ENCODE results near the gene DHRS3.

DHRS3 gene

DNA sequence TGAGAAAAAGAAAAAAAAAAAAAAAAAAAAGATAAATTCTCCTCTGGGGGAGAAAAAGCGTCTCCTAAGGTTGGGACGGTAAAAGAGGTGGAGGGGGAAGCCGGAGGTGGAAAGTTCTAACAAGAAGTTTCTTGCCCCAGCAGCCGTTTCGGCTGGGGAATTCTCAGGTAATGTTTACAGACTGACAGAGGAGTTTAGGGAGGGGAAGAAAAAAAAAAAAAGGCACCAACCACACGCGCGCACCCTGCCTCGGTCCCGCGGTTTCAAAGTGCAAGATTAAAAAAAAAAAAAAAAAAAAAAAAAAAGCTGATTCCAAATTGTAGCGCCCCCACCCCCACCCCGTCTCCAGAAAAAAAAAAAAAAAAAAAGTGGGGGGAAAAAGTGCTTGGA lies 504 bp downstream of the DHRS3 start:
- no peak for DNase-seq (ENCODE audit: low read depth in 2 of 2)

DNA sequence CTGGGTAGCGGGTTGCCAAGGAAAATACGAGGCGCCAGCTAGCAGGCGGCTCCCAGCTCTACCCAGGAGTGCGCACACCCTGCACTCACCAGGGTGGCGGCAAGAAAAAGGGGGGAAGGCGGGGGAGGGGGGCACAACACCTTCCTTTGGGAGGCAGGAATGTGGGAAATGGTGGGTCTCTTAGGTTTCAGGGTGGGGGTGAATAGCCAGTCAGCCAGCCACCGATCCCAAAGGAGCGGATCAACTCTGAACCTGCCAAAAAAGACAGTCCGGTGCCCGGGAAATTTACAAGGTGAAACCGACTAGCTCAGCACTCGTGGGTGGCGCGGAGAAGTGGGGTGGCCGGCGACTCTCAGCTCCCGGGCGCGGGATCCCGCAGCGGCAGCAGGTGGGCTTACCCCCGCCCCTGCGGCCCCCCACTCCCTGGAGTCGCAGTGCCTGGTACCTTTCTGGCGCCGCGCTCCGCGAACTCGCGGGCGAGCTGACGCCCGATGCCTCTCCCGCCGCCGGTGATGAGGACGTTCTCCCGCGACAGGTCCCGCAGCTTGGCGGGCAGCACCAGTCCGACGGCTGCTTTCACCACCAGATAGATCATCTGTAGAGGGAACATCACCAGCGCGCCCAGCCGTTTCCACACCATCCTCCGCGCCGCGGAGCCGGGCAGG lies 1.2 kb downstream of the DHRS3 start:
- DNase-seq (ENCODE audit: low read depth in 2 of 2): no peak

DNA sequence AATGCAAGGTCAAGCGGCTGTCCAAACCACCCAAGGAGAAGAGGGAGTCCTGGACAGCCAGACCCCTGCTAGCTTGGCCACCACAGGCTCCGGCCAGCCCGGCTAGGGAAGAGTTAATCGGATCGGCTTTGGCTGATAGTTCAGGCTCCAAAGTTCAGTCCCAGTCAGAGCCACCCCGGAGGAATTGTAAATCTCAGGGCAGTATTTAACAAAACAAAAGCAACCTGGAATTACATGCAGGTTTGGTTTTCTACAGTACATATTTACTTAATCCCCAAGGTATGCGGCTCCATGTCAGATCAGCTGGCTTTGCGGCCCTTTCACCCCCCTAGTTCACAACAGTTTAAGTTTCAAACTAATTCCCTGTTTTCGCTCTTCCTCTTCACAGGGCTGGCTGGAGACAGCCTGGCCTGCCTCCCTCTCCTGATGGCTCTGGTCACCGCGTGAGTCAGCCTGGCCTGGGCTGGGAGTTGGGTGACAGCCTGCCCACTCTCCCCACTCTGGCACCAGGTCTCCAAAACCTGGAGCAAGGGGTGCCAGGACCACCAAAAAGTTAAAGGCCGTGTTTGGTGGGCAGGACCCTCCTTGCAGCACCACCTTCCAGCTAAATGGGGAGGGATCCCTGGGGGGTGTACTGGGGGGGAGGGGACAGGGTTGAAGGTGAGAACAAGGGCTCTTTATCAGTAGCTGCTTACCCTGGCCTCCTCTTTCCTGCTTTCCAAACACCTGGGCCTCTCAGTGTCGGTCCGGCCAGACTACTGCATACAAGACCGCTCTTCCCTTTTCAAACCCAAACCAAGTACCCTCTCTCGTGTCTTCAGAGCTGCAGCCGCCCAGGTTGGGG lies 1.9 kb downstream of the DHRS3 start:
- DNase-seq (ENCODE audit: low read depth in 2 of 2): no peak

DNA sequence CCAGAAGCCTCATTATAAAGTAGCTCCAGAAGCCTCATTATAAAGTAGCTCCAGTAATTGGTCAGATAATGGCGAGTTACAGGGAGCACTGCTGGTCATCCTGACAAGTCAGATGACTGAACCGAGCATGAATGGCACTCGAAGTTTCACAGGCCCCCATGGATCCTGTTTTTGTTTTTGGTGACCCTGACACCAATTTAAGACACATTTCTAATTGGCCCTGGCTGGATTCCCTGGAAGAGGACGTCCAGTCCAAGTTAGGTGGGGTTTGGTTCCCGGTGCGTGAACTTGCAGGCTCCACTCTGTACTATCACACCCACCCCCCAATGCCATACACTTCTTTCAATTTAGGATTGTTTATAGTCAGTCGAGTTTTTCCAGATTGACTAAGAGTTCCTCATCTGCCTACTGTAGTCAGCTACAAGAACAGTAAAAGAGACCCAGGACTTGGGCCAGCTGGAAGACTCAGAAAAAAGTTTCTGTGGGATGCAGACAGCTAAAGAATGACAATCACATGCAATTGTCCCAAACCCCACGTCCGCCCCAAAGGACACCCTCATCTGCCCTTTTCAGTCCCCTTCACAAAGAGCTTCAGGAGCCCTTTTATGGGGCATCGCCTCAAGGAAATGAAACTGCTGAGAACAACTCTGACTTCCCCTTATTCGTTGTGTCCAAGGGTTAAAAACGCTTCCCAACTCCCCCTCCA lies 2.7 kb downstream of the DHRS3 start:
- no peak for DNase-seq (ENCODE audit: low read depth in 2 of 2)

DNA sequence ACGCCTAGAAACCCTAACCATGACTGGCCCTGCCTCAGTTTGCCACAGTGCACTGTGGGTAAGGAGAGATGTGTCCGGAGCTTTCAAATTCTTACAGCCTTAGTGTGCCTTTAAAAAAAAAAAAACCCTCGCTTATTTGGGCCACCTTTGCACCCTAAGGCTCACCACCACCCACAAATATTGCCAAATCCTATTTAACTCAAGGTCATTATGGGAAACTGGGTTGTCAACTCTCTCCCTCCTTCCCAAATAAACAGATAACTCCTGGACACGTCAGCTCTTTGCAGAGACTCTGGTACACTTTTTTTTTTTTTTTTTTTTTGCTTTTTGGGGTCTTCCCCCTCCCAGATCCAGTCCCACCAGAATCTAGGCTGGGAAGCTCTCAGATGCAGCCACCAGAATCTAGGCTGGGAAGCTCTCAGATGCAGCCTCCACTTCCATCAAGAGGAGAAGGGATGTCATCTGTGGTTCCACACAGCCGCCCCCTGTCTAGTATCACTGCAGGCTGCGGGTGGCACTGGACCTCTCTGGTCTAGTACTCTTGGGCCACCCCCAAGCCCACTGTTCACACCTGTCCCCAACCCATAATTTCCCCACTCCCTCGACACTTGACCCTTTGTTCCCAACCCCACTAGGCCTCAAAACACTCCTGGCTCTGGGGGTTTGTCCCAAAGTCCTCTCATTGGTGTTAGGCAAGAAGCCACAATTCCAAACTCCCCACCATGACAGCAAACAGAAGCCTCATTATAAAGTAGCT lies 3.4 kb downstream of the DHRS3 start:
- no peak for DNase-seq (ENCODE audit: low read depth in 2 of 2)

DNA sequence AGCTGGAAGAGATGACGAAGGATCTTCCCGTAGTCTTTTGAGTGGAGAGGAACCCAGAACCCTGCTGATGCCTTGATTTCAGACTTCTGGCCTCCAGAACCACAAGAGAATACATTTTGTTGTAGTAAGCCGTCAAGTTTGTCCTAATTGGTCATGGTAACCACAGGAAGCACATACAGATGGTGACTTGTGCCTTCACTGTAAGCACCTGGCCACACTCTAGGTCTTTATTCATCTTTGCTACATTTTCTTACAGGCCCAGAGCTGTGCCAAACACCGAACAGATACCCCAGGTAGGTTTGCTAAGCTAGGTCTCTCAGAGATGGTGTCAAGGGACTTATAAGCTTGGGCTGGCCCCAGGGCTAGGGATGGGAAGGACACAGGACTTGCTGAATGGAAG lies 4.8 kb downstream of the DHRS3 start:
- DNase-seq (ENCODE audit: low read depth in 2 of 2): no peak

DNA sequence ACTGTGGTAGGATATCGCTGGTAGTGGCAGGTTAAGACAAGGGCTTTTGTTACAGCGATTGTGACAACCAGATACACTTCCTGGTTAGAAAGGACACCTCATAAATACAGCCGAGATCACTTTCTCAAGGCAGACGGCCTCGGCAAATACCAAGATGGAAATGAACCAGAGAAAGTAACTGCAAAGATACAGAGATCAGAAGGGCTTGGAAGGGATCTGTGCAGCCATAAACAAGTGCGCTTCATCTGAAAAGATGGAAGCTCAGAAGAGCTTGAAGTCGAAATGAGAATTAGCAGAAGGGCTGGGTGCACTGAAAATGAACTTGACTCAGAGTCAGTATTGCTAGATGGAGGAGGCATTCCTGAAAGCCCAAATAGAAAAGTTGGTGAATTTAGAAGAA lies 7.1 kb downstream of the DHRS3 start:
- no peak for DNase-seq (ENCODE audit: low read depth in 2 of 2)

DNA sequence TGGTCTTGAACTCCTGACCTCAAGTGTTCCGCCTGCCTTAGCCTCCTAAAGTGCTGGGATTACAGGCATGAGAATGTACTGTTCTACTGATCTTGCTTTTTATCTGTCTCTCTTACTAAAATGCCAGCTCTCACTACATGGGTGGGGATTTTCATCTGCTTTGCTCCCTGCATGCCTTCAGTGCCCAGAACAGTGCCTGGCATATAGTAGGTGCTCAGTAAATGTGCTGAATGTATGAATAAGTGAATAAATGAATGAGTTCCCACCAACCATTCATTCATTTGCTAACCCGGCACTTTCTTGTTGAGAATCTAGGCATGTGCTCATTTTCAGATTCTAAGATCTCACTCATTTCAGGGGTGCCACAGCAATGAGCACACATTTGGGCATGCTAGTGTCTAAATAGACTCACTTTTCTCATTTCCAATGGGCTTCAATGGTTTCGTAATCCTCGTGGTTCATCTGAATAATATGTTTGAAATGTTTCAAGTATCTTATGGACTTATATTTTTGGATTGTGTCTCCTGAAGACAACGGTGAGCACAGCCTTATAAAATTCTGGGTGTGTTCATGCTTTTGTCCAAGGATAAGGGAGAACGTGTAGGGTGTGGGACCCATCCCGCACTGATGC lies 7.6 kb downstream of the DHRS3 start:
- no peak for DNase-seq (ENCODE audit: low read depth in 2 of 2)

DNA sequence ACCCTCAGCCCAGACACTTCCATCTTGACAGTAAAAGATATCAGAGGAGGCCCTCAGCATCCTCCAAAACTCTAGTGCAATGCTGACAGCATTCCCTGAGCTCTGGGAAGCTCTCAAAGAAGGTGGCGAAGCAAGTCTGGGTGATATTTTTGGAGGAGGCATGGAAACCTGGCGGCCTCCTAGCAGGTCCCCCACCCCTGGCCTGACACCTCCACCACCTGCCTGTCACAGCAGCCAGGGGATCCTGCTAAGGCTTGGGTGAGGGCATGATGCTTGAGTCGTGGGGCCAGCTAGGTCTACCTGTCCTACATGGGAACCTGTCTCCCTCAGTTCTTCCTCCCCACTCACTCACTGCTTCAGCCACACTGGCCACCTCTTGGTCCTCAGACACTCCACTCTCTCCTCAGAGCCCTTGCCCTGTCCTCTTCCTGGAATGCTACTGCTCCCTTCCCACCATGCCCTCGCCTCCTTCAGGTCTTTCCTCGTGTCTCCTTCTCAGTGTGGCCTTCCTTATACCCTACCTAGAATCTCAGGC lies 8.5 kb downstream of the DHRS3 start:
- DNase-seq (ENCODE audit: low read depth in 2 of 2): no peak

DNA sequence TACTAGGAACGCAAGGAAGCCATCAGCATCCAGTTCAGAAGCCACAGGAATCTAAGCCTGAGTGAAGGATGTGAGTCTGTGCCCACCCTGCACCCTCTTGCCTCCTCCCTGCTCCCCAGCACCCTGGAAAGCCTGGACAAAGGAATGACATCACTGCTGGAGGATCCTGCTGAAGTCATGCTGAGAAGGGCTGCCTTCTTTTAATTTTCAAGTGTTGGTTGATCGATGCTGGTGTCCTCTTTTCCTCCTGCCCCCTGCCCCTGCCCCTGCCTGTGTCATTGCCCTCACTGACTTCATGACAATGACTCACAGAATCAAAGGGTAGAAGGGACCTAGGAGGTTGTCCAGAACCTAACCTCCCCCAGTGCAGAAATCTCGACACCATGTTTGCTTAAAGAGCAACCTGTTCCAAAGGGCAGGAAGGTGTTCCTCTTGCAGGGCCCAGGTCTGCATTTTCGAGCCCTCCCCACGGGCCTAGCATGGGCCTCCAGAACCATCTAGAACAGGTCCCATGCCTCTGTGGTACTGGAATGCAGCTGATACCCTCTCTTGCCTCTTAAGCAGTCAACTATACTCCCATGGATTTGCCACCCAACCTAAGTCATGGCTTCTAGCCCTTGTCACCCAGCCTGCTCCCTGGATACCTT lies 9.6 kb downstream of the DHRS3 start:
- DNase-seq (ENCODE audit: low read depth in 2 of 2): no peak

DNA sequence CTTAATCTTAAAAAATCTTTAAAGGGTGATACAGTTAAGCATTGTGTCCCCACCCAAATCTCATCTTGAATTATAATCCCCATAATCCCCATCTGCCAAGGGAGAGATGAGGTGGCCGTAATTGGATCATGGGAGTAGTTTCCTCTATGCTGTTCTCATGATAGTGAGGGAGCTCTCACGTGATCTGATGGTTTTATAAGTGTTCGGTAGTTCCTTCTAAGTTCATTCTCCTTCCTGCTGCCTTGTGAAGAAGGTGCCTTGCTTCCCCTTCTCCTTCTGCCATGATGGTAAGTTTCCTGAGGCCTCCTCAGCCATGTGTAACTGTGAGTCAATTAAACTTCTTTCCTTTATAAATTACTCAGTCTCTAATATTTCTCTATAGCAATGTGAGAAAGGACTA lies 10.7 kb downstream of the DHRS3 start:
- no peak for DNase-seq (ENCODE audit: low read depth in 2 of 2)

DNA sequence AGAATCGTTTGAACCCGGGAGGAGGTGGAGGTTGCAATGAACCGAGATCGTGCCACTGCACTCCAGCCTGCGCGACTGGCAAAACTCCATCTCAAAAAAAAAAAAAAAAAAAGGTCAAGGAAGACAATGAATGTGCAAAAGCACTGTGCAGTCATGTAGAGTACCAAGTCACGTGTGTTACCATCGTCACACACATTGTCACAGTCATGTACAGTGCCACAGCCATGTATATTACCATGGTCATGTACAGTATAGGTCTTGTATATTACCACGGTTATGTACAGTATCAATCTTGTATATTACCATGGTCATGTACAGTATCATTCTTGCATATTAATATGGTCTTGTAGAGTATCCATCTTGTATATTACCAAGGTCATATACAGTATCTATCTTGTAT lies 13.0 kb downstream of the DHRS3 start:
- no peak for DNase-seq (ENCODE audit: low read depth in 2 of 2)

DNA sequence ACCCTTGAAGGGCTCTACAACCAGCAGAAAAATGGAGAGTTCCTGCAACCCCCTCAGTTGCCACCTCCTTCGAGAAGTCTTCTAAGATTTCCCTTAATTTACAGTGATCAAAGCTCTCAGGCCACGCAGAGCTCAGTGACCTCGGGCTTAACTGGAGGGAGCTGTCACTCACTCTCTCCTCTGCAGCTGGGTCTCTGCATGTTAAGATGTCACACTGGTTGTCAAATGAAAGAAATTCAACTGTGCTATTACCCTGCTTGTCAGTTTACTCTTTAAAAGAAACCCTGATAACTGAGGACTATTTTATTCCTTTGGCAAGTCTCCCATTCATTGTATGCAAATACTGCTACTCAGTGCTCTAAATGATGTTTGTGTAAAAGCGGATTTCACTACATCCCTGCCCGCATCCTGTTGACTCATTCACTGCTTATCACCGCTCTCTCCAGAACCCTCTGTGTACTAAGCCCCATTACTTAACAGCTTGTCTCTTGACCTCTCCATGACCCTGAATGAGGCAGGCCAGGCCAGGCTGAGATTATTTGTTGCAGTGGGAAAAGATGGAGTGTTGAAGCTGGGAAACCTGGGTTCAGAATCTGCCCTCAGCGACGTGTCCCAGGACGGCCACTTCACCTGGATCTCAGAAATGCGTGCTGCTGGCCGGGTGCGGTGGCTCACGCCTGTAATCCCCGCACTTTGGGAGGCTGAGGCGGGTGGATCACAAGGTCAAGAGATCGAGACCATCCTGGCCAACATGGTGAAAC lies 13.7 kb downstream of the DHRS3 start:
- peak in 1 of 2 donors; percentile 68 for DNase-seq (ENCODE audit: low read depth in 2 of 2)

DNA sequence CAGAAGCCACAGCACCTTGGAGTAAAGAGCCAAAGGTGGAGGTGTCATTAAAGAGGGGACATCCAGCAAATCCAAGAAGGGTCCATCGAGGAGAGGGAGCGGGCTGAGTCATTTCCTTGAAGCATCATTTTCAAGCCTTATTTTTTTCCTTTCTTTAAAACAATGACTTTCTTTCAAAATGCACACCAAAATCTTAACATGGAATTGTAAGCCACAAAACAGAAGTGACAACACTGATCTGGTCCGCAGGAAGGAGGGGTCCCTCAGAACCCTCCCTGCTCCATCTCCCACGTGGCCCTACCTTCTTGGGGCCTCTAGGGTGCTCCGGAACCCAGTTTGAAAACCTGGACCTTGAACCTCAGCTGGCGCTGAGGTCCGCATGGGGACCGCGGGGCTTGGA lies 14.8 kb downstream of the DHRS3 start:
- DNase-seq (ENCODE audit: low read depth in 2 of 2): no peak

DNA sequence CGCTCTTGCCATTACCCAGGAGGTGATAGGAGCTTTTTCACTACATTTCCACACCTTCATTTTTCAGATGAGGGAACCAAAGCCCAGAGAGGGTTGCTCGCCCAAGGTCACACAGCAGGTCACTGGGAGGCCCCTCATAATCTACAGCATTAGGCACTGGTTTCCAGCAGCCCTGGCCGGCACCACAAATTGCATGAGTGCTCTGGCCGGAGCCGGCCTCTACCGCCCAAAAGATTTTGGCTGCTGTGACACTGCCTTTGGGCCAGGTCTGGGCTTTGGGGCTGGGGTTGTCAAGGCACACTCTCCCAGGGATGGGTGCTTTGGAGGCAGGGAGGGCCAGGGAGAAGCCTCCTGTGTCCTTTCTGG lies 15.4 kb downstream of the DHRS3 start:
- no peak for DNase-seq (ENCODE audit: low read depth in 2 of 2)

DNA sequence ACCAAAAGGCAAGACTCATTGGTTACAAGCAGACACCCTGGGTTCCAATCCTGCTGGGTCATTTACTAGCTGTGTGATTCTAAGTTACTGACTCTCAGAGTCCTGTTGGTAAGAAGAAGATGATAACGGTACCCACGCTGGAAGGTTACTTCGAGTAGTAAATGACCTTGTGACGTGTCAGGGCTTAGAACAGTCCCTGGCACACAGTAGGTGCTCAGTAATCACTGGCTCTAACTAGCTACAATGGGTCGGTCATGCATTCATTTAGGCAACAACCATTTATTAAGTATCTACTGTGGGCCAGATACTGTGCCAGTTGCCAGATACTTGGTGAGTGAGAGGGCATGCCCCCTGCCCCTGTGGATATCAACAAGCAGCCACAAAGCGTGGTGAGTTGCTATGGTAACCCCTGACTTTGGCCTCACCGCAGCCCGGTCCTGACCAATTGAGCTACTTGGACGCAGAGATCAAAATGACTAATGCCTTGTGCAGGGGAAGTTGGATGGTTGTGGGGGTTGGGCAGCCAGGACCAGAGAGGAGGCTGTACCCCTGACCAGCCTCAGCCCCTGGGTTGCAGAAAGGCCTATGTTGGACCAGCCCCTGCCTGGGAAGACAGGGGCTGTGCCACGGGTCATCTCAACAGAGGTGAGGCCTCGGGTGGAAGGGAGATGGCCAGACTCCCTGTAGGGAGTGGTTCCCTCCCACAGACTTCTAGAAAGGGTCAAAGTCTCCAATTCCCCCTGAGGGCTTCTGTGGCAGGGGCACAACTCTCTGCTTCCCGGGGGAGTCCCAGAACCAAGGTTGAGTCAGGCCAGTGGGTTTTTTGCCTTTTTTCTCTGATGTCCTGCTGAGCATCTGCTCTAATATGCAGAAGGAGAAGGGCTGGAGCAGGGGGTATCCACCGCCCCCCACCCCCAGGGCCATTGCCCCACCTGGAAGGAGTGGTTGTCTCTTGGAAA lies 16.0 kb downstream of the DHRS3 start:
- DNase-seq (ENCODE audit: low read depth in 2 of 2): no peak

DNA sequence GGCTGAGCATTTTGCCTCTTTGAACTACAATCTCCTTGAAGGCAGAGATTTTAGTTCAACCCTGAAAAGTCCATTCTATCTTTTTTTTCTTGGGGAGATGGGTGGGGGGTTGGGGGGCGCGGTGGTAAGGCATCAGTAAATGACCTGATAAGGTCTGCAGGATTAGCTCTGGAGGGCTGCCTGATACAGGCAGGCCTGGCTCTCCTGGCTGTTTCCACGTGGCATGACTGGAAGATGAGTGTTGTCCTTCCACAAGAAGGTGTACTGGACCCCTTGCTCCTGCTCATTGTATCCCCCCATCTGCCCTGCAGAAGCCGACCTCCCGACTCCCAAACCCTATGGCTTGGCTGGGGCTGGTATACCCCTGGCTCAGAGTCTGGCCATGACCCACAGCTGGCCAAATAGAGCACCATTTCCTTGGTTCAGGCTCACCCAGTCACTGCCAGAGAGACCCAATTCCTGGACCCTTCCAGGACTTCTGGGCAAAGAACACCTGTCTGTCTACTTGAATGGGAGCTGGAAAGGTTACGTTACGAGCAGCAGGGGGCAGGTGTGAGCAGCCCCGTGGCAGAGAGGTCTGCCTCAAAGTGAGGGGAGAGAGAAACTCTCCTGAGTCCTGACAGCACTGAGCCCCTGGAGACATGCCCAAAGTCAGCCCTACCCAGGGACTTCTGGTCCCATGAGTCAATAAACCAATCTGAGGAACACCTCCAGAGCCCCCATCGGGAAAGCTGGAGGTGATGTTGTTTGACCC lies 17.0 kb downstream of the DHRS3 start:
- DNase-seq (ENCODE audit: low read depth in 2 of 2): no peak

DNA sequence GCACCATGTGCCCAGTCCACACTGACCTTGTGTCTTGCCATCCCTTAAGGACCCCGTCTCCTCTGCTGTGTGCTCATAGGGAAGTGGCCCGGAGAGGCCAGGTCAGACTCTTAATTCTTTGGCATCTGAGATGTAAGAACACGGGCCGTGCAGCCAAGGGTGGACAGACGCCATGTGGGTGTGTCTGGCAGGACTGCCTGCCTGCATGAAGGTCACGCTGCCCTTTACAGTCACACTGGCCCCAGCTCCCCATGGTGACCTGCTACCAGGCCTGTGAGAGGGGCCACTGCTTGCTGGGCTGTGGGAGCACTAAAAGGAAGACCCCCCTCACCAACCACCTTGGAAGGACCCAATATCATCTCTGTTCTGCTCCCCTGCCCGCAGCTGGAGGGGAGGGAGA lies 17.7 kb downstream of the DHRS3 start:
- DNase-seq (ENCODE audit: low read depth in 2 of 2): no peak

All from stimulated activated CD8-positive, alpha-beta memory T cell treated with anti-CD3 and anti-CD28 coated beads, Interleukin-15, amount 100 ng/mL, for 4 hours (primary cell).